ENCODE data around the gene SLC22A23.

Gene SLC22A23

GRCh38 chr6:3283241-3283640 lies 173.6 kb downstream of the SLC22A23 start:
- no peak for DNase-seq (ENCODE audit: low read depth)

DNA sequence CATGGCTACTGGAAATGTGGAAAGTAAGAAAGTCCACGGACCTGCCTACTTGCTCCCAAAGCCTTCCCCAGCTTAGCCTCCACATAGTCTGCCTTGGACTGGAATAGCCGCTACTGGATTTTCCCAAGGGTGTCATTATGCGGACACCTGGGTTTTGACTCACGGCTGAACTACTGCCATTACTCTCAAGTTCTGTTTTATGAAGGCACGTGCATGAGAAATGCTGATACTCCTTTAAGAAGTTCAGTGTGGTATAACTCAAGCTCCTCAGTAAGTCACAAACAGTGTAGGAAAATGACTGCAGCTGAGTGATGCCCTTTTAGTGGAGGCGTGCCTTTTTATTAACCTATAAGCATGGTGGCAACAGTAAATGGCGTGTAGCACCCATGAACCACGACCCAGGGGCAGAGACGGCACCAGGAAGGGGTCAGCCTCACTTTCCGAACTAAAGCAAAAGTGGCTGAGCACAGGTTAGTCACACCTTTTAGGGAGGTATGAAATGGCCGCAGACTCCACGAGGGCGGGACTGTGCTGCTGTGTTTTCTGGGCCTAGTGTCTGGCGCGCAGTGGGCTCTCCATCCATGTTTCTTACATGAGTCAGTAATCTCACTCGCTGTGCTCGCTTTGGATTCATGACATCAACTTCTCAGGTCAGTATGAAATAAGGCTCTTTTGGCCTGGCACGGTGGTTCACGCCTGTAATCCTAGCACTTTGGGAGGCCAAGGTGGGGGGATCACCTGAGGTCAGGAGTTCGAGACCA lies 174.2 kb downstream of the SLC22A23 start:
- DNase-seq (ENCODE audit: low read depth) = no peak

GRCh38 chr6:3281631-3282475 lies 175.0 kb downstream of the SLC22A23 start:
- DNase-seq (ENCODE audit: low read depth) = no peak

DNA sequence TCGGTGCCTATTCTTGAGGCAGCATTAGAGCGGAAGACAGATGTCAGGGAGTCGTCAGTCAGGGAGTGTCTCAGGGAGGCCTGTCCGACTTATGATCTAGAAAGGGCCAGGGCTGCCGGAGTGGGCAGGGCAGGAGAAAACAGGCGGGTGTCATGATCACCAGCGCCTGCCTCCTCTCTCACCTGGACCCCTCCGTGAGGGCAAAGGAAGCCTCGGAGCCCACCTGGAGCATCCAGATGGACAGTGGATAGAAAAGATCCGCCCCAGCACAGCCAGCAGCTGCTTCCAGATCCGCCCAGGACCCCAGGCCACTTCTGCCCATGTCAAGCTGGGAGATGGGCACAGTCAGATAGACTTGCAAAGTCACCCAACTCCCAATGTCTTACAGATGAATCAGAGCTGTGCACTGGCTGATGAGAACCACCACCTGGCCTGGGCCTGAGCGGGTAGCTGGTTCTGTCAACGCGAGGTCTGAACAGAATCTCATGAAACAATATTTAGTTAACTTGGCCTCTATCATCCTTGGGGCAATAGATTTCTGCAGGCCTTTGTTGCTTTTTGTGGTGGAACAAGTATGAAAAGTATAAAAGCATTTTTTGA lies 175.9 kb downstream of the SLC22A23 start:
- no peak for DNase-seq (ENCODE audit: low read depth)

GRCh38 chr6:3280091-3280490 lies 176.8 kb downstream of the SLC22A23 start:
- no peak for DNase-seq (ENCODE audit: low read depth)

- DNase-seq (ENCODE audit: low read depth) = no peak
These were observed 178.2 kb downstream of the SLC22A23 start for GRCh38 chr6:3278691-3279090.

GRCh38 chr6:3277851-3278416 lies 178.9 kb downstream of the SLC22A23 start:
- DNase-seq (ENCODE audit: low read depth) = no peak

GRCh38 chr6:3277251-3277650 lies 179.6 kb downstream of the SLC22A23 start:
- no peak for DNase-seq (ENCODE audit: low read depth)

- DNase-seq (ENCODE audit: low read depth) = no peak
These were observed 180.4 kb downstream of the SLC22A23 start for GRCh38 chr6:3276174-3277167.

DNA sequence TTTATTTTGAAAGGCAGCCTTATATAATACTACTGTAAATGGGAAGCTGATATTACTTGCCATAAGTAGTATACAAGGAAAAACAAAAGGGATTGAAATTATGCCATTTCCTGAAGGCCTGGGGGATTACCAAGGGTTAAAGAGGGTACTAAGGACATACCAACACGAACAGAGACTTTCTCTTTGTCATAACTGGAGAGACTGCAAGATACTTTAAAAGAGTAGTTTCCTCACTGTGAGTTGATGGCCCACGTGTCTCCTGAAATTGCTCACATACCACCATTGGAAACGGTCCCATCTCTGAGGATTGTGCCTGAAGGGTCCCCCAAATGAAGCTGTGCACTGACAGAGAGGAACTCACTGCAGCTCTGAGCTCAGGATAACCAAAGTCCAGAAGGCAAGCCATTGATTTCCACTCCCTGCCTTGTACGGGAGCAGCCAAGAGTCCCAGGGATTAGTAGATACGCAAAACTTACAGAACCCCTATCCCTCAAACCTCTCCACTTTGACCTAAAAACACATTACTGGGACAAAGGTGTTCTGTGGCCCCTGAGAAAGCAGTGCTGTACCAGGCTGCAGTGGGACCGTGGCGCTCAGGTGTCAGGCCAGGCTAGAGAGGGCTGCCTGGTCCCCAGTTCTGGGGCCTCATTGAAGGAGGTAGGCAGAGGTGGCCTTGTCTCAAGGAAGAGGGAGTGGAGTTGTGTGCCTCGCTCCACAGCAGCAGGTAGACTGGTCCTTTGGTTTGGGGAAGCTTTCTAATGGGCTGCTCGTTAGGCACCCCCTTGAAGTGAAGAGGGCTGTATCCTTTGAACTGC lies 182.9 kb downstream of the SLC22A23 start:
- DNase-seq (ENCODE audit: low read depth) = no peak

- DNase-seq (ENCODE audit: low read depth) = no peak
These were observed 183.8 kb downstream of the SLC22A23 start for GRCh38 chr6:3272911-3273547.

DNA sequence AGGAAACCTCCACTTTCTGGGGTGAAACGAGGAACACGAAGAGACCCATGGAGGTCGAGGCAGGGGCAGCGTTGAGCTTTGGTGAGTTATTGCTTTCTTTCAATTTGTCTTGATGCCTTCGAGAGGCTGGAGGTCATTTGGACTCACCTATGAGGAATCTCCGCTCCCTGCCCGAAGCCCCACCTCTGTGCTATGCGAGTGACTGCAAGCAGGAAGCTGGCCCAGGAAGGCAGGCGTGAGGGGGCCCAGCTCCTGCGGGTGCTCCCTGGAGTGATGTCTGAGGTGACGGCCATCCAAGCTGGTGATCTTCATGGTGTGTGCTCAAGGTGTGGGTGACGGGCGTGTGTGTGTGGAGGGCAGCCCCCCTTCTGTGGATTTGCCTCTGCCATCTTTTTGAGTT lies 185.1 kb downstream of the SLC22A23 start:
- no peak for DNase-seq (ENCODE audit: low read depth)

GRCh38 chr6:3270258-3270657 lies 186.6 kb downstream of the SLC22A23 start:
- no peak for DNase-seq (ENCODE audit: low read depth)

DNA sequence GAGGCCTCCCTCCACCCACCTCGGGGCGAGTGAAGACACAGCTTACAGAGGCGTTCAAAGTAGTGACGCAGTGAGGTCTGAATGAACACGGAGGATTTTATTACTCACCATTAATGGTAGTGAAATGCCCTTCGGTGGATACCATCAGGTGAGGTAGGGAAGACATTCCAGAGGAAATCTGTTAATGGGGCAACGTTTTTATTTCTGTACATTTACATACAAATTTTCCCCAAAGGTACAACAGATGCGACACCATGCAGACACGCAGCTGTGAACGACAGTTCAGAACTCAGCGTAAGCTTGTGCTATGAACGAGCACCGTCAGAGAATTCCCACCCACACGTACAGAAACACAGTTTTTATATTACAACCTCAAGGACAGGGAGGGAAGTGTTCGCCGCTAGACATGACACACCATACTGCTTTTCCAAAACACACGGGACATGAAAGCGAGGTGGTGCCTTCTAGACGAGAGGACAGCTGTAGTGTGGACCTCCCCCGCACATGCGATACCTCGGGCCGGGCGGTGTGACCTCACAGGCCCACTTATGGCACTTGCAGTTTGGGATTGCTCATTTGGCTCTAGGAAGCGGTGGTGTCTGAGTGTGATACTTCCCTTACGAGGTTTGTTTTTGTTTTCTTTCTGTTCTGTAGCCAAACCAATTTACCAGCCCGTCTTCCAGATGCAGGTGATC lies 187.4 kb downstream of the SLC22A23 start:
- no peak for DNase-seq (ENCODE audit: low read depth)

- no peak for DNase-seq (ENCODE audit: low read depth)
These were observed 188.2 kb downstream of the SLC22A23 start for GRCh38 chr6:3268680-3269079.

DNA sequence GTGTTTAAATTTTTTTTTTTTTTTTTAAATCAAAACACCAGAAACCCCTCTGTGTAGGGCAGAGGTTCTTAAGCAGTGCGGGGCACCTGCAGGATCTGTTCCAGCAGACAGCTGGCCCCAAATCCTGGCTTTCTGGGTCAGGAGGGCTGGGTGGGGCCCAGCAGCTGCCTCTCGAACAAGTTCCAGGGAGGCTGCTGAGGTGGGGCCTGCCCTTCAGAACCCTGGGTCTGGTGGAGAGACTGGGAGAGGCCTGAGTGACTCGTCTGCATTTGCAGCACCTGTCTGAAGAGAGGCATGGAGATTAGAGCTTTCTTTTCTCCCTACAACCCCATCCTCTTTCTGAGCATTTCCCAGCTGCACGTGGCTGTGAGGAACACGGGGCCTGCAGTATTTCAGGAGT lies 189.7 kb downstream of the SLC22A23 start:
- no peak for DNase-seq (ENCODE audit: low read depth)

DNA sequence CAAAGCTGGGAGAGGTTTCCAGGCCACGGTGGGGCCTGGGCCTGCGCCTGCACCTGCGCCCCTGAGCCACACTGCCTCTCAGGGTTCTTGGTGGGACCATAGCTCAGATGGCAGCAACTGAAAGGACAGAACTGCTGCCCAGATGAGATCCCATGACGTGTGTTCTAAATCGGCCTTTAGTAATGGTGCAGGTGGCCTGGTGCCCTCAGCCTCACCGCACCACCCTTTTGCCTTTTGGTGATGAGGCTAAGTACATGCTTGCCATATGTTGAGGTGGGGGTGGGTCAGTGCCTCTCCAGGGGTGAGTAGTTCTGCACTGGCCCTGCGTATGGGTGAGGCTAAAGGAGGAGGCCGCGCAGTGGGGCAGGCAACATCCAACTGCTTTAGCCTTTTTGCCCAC lies 190.7 kb downstream of the SLC22A23 start:
- no peak for DNase-seq (ENCODE audit: low read depth)

DNA sequence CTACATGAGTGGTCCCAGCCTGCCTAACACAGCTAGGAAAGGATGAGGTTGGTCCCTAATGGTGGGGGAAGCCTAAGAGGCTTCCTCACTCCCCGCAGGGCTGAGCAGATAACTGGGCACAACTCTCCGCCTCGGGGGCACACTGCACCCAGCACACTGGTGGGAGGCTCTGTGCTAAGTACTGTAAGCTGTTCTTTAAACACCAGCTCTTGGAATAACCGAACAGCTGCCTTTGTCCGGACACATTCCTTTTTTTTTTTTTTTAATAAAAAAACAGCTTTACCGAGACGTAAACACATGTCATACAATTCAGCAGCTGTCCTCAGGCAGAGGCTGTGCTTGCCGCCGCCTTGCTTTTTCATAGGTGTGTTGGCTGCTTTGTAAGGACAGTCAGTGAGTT lies 191.2 kb downstream of the SLC22A23 start:
- no peak for DNase-seq (ENCODE audit: low read depth)

GRCh38 chr6:3264356-3264755 lies 192.5 kb downstream of the SLC22A23 start:
- no peak for DNase-seq (ENCODE audit: low read depth)

Data from stimulated activated CD8-positive, alpha-beta memory T cell treated with anti-CD3 and anti-CD28 coated beads, Interleukin-15, amount 100 ng/mL, for 24 hours (primary cell).